Neural cell (in vitro differentiated cells): ENCODE measurements around the gene FAM210A. TPM values are rescaled to one million over a fixed set of nuclear protein-coding genes. Genes with fewer than 3 reads are reported as not detected.

ENCODE experiments used
- H2AFZ ChIP-seq: fragments of 200-600, 300-800 bp; sonication (generic), shearing (Covaris generic); 2 replicates; pipeline ENCODE4 v1.6.0; 2014; ENCODE audit warnings: low read depth, mild to moderate bottlenecking, antibody characterized with exemption, low read length, moderate library complexity
- H3F3A ChIP-seq: fragments of 200-600 bp; shearing (Covaris generic); 2 replicates; pipeline ENCODE4 v1.6.1; 2016; ENCODE audit warnings: mild to moderate bottlenecking, moderate library complexity, mixed read lengths, antibody characterized with exemption, low read length; ENCODE audit not compliant: insufficient read depth, poor library complexity, severe bottlenecking
- H3K27ac ChIP-seq: fragments of 200-600, 300-800 bp; sonication (generic), shearing (Covaris generic); 2 replicates; pipeline ENCODE4 v1.5.1; 2014; ENCODE audit warnings: mild to moderate bottlenecking, low read length, moderate library complexity
- H3K27me3 ChIP-seq: fragments of 300-800, 200-600 bp; sonication (generic), shearing (Covaris generic); 2 replicates; pipeline ENCODE4 v1.6.0; 2014; ENCODE audit warnings: mild to moderate bottlenecking, low read depth, low read length, moderate library complexity; ENCODE audit not compliant: insufficient read depth
- H3K36me3 ChIP-seq: fragments of 300-800, 200-600 bp; sonication (generic), shearing (Covaris generic); 2 replicates; pipeline ENCODE4 v1.5.1; 2014; ENCODE audit warnings: mild to moderate bottlenecking, antibody characterized with exemption, low read length, moderate library complexity; ENCODE audit not compliant: insufficient read depth
- H3K4me2 ChIP-seq: fragments of 300-800, 200-600 bp; sonication (generic), shearing (Covaris generic); 2 replicates; pipeline ENCODE4 v1.6.0; 2014; ENCODE audit warnings: mild to moderate bottlenecking, low read length
- H3K4me3 ChIP-seq: fragments of 300-800, 200-600 bp; sonication (generic), shearing (Covaris generic); 2 replicates; pipeline ENCODE4 v1.5.1; 2014; ENCODE audit warnings: mild to moderate bottlenecking, low read length, moderate library complexity
- H3K79me2 ChIP-seq: fragments of 200-600 bp; shearing (Covaris generic); replicated peaks from 2 replicates; pipeline ENCODE4 v1.6.0; 2014; ENCODE audit warnings: mild to moderate bottlenecking, low read length, moderate library complexity; ENCODE audit not compliant: insufficient read depth
- H3K9ac ChIP-seq: fragments of 300-800, 200-600 bp; sonication (generic), shearing (Covaris generic); 2 replicates; pipeline ENCODE4 v1.6.1; 2016; ENCODE audit warnings: mild to moderate bottlenecking, low read length, mixed read lengths
- H3K9me2 ChIP-seq: fragments of 200-600 bp; shearing (Covaris generic); 2 replicates; pipeline ENCODE4 v1.6.1; 2016; ENCODE audit warnings: mild to moderate bottlenecking, low read length, mixed read lengths; ENCODE audit not compliant: insufficient read depth
- H3K9me3 ChIP-seq: fragments of 200-600, 300-800 bp; sonication (generic), shearing (Covaris generic); 2 replicates; pipeline ENCODE4 v1.6.1; 2016; ENCODE audit warnings: mild to moderate bottlenecking, mixed run types, low read length, moderate library complexity, mixed read lengths
- H4K20me1 ChIP-seq: fragments of 200-600 bp; shearing (Covaris generic); 2 replicates; pipeline ENCODE4 v1.6.1; 2016; ENCODE audit warnings: mild to moderate bottlenecking, mixed run types; ENCODE audit not compliant: insufficient read depth
- EP300 ChIP-seq: fragments of 450-650 bp; conservative IDR thresholded peaks from 2 replicates; pipeline ENCODE4 v1.6.1; 2014; ENCODE audit warnings: antibody characterized with exemption, mild to moderate bottlenecking, moderate library complexity; ENCODE audit not compliant: poor library complexity, severe bottlenecking
- EZH2 ChIP-seq: fragments of 200-600, 300-800 bp; shearing (Covaris generic), sonication (generic); IDR thresholded peaks from 2 replicates; pipeline ENCODE4 v1.6.1; 2014; ENCODE audit warnings: antibody characterized with exemption, low read length, borderline replicate concordance, mild to moderate bottlenecking; ENCODE audit not compliant: insufficient read depth, poor library complexity, severe bottlenecking
- MXI1 ChIP-seq: fragments of 450-650 bp; conservative IDR thresholded peaks from 2 replicates; pipeline ENCODE4 v1.6.1; 2014; ENCODE audit warnings: antibody characterized with exemption, mild to moderate bottlenecking; ENCODE audit not compliant: poor library complexity, severe bottlenecking
- POLR2AphosphoS5 ChIP-seq: IDR thresholded peaks from 2 replicates; pipeline ENCODE4 v1.6.1; 2012
- RAD21 ChIP-seq: fragments of 450-650 bp; conservative IDR thresholded peaks from 2 replicates; pipeline ENCODE4 v1.6.1; 2014; ENCODE audit warnings: antibody characterized with exemption, mild to moderate bottlenecking, moderate library complexity
- SMC3 ChIP-seq: fragments of 450-650 bp; conservative IDR thresholded peaks from 2 replicates; pipeline ENCODE4 v1.6.1; 2014; ENCODE audit warnings: antibody characterized with exemption, mild to moderate bottlenecking, moderate library complexity; ENCODE audit not compliant: poor library complexity
- TAF1 ChIP-seq: IDR thresholded peaks from 2 replicates; pipeline ENCODE4 v1.6.1; 2012; ENCODE audit warnings: low read depth
- polyA plus RNA-seq: library from polyadenylated mRNA; depleted of rRNA; stranded (reverse); fragments of >200 nt; gene quantifications from 2 replicates; pipeline ENCODE4 v1.2.3, GENCODE V29; 2014
- TF ChIP-seq, protein P1 (sequence below): fragments of 450-650 bp; IDR thresholded peaks from 2 replicates; pipeline ENCODE4 v1.5.1; 2014; ENCODE audit warnings: antibody characterized with exemption, mild to moderate bottlenecking, moderate library complexity; ENCODE audit not compliant: poor library complexity, severe bottlenecking
- TF ChIP-seq, protein P2 (sequence below): IDR thresholded peaks from 2 replicates; pipeline ENCODE4 v1.6.1; 2012; ENCODE audit warnings: borderline replicate concordance

The FAM210A gene
- polyA plus RNA-seq, 1 donor from 2014 or later = 11.5 TPM

DNA sequence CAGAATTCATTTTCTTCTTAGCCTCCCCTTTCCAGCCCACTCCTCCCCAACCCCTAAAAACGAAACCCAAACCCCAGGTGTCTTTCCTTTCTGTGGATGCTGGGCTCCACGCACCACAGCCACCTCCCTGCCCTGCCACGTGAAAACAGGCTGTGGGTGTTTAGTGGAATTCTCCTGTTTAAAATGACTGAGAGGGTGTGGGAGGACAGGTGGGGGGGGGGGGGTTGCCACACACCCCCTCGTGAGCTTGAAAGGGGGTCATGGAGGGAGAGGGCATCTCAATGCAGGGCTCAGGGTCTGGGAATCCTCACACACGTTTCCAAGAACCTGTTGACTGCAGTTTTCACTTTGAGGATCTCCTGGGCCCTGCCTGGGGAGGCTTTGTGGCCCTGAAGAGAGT lies 110.3 kb downstream of the FAM210A start:
- H3K4me2 ChIP-seq = no peak overlapping the region
- H4K20me1 ChIP-seq = no peaks in the 10 kb centered on the region
- H3F3A ChIP-seq = no peaks in the 10 kb centered on the region

DNA sequence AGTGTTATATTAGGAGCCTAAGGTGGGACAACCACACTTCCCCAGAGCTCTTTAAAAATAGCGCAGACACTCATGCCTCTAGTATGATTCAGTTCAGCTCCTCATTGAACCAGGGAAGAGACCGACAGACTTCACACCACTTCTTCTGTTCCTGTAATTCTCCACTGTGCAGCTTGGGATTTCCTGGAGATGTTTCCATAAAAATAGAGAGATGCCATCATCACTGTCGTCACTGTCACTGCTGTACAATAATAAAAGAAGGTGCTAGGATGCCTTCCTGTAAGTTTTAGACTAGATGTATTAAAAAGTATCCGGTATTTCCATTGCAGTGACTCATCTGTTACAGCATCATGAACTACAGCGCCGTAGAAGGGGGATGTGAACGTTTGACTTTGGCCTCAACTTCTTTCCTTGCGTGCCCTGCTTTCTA lies 110.9 kb downstream of the FAM210A start:
- Histone ChIP-seq H3K27ac (no peak overlapping the region), H3K9ac (no peak overlapping the region), H3K36me3 (no peaks in the 10 kb centered on the region), H3K27me3 (peaks cover 6% of the 10 kb centered on the region), H3K9me2 (no peaks in the 10 kb centered on the region), H3F3A (no peaks in the 10 kb centered on the region), H2AFZ (no peak overlapping the region), H3K79me2 (no peaks in the 10 kb centered on the region), H4K20me1 (no peaks in the 10 kb centered on the region), H3K4me3 (no peak overlapping the region), H3K4me2 (no peak overlapping the region), H3K9me3 (no peaks in the 10 kb centered on the region)
- TF ChIP-seq POLR2AphosphoS5 = no peak
- TF ChIP-seq, protein P1, sequence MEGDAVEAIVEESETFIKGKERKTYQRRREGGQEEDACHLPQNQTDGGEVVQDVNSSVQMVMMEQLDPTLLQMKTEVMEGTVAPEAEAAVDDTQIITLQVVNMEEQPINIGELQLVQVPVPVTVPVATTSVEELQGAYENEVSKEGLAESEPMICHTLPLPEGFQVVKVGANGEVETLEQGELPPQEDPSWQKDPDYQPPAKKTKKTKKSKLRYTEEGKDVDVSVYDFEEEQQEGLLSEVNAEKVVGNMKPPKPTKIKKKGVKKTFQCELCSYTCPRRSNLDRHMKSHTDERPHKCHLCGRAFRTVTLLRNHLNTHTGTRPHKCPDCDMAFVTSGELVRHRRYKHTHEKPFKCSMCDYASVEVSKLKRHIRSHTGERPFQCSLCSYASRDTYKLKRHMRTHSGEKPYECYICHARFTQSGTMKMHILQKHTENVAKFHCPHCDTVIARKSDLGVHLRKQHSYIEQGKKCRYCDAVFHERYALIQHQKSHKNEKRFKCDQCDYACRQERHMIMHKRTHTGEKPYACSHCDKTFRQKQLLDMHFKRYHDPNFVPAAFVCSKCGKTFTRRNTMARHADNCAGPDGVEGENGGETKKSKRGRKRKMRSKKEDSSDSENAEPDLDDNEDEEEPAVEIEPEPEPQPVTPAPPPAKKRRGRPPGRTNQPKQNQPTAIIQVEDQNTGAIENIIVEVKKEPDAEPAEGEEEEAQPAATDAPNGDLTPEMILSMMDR = no peak
- TF ChIP-seq TAF1 = no peak
- TF ChIP-seq SMC3 = no peak
- no peak for TF ChIP-seq EZH2
- no peak for TF ChIP-seq EP300
- no peak for TF ChIP-seq RAD21

More for the DNA sequence above, 110.3 kb downstream of the FAM210A start:
- Histone ChIP-seq H3K9ac (no peak overlapping the region), H3K36me3 (no peaks in the 10 kb centered on the region), H3K9me2 (no peaks in the 10 kb centered on the region), H3K27ac (no peak overlapping the region), H3K9me3 (no peaks in the 10 kb centered on the region), H3K27me3 (peaks cover under 1% of the 10 kb centered on the region), H3K79me2 (no peaks in the 10 kb centered on the region), H2AFZ (no peak overlapping the region), H3K4me3 (no peak overlapping the region)
- TF ChIP-seq EP300 (no peak), SMC3 (no peak), EZH2 (no peak), RAD21 (no peak), TAF1 (no peak), MXI1 (no peak), POLR2AphosphoS5 (no peak)
- TF ChIP-seq, protein P1 = no peak
- TF ChIP-seq, protein P2, sequence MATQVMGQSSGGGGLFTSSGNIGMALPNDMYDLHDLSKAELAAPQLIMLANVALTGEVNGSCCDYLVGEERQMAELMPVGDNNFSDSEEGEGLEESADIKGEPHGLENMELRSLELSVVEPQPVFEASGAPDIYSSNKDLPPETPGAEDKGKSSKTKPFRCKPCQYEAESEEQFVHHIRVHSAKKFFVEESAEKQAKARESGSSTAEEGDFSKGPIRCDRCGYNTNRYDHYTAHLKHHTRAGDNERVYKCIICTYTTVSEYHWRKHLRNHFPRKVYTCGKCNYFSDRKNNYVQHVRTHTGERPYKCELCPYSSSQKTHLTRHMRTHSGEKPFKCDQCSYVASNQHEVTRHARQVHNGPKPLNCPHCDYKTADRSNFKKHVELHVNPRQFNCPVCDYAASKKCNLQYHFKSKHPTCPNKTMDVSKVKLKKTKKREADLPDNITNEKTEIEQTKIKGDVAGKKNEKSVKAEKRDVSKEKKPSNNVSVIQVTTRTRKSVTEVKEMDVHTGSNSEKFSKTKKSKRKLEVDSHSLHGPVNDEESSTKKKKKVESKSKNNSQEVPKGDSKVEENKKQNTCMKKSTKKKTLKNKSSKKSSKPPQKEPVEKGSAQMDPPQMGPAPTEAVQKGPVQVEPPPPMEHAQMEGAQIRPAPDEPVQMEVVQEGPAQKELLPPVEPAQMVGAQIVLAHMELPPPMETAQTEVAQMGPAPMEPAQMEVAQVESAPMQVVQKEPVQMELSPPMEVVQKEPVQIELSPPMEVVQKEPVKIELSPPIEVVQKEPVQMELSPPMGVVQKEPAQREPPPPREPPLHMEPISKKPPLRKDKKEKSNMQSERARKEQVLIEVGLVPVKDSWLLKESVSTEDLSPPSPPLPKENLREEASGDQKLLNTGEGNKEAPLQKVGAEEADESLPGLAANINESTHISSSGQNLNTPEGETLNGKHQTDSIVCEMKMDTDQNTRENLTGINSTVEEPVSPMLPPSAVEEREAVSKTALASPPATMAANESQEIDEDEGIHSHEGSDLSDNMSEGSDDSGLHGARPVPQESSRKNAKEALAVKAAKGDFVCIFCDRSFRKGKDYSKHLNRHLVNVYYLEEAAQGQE = no peak
